ENCODE data around the gene PDSS2.
A peak's percentile ranks its signal among the peaks of the same experiment; 100 is the strongest.

PDSS2 gene

GRCh38 chr6:107460083-107460631 lies 793 bp upstream of the PDSS2 start:
- no peaks in the 10 kb centered on the region for H3K27me3 ChIP-seq (ENCODE audit: low read length)
- no peaks in the 10 kb centered on the region for H4K20me1 ChIP-seq (ENCODE audit: low read depth, low read length)
- H3K27ac ChIP-seq (ENCODE audit: low read depth, low read length), result peak overlapping the region; percentile 85
- peak overlapping the region; percentile 85 for H2AFZ ChIP-seq (ENCODE audit: low read depth, low read length, severe bottlenecking)
- H3K36me3 ChIP-seq (ENCODE audit: low read length), result no peaks in the 10 kb centered on the region
- no peaks in the 10 kb centered on the region for H3K9me3 ChIP-seq (ENCODE audit: insufficient read depth, low read length)
- peak overlapping the region; percentile 80 for H3K4me3 ChIP-seq (ENCODE audit: insufficient read depth, low read length, poor library complexity, severe bottlenecking)
- TF ChIP-seq CTCF (IDR thresholded peaks at IDR 0.05; ENCODE audit: insufficient read depth, low read length, poor library complexity, severe bottlenecking), result no peak
- no peak for TF ChIP-seq EZH2phosphoT487 (conservative IDR thresholded peaks at IDR 0.05; ENCODE audit: low read length)
- H3F3A ChIP-seq (ENCODE audit: insufficient read depth), result peaks cover 18% of the 10 kb centered on the region
- peak overlapping the region; percentile 76 for H3K9ac ChIP-seq (ENCODE audit: low read length)
- H3K9me2 ChIP-seq (replicated peaks; ENCODE audit: insufficient read depth, low read length), result no peaks in the 10 kb centered on the region
- peak overlapping the region; percentile 96 for H3K4me2 ChIP-seq (ENCODE audit: low read depth, low read length, poor library complexity, severe bottlenecking)
- H3K79me2 ChIP-seq (ENCODE audit: insufficient read depth, low read length), result peaks cover 31% of the 10 kb centered on the region

- peak overlapping the region; percentile 76 for H3K9ac ChIP-seq (ENCODE audit: low read length)
- H3K4me3 ChIP-seq (ENCODE audit: insufficient read depth, low read length, poor library complexity, severe bottlenecking), result peak overlapping the region; percentile 80
- peak overlapping the region; percentile 84 for H2AFZ ChIP-seq (ENCODE audit: low read depth, low read length, severe bottlenecking)
- no peaks in the 10 kb centered on the region for H3K36me3 ChIP-seq (ENCODE audit: low read length)
- no peaks in the 10 kb centered on the region for H3K9me3 ChIP-seq (ENCODE audit: insufficient read depth, low read length)
- no peaks in the 10 kb centered on the region for H4K20me1 ChIP-seq (ENCODE audit: low read depth, low read length)
- H3K79me2 ChIP-seq (ENCODE audit: insufficient read depth, low read length), result peaks cover 41% of the 10 kb centered on the region
- H3F3A ChIP-seq (ENCODE audit: insufficient read depth), result peaks cover 18% of the 10 kb centered on the region
- H3K4me2 ChIP-seq (ENCODE audit: low read depth, low read length, poor library complexity, severe bottlenecking), result peak overlapping the region; percentile 96
- no peaks in the 10 kb centered on the region for H3K27me3 ChIP-seq (ENCODE audit: low read length)
- TF ChIP-seq CTCF (IDR thresholded peaks at IDR 0.05; ENCODE audit: insufficient read depth, low read length, poor library complexity, severe bottlenecking), result no peak
- TF ChIP-seq EZH2phosphoT487 (conservative IDR thresholded peaks at IDR 0.05; ENCODE audit: low read length), result no peak
- peak overlapping the region; percentile 85 for H3K27ac ChIP-seq (ENCODE audit: low read depth, low read length)
- H3K9me2 ChIP-seq (replicated peaks; ENCODE audit: insufficient read depth, low read length), result no peaks in the 10 kb centered on the region
Measured at GRCh38 chr6:107458672-107459282, 587 bp downstream of the PDSS2 start.

- H3K36me3 ChIP-seq (ENCODE audit: low read length), result peaks cover 10% of the 10 kb centered on the region
- H3K4me2 ChIP-seq (ENCODE audit: low read depth, low read length, poor library complexity, severe bottlenecking), result no peak overlapping the region
- no peak overlapping the region for H3K27ac ChIP-seq (ENCODE audit: low read depth, low read length)
- peaks cover 27% of the 10 kb centered on the region; the same call in 1 of the 2 replicates for H3K9me3 ChIP-seq (ENCODE audit: insufficient read depth, low read length)
- H3K9ac ChIP-seq (ENCODE audit: low read length), result no peak overlapping the region
- H3K27me3 ChIP-seq (ENCODE audit: low read length), result no peaks in the 10 kb centered on the region
- TF ChIP-seq EZH2phosphoT487 (conservative IDR thresholded peaks at IDR 0.05; ENCODE audit: low read length), result no peak
- TF ChIP-seq CTCF (IDR thresholded peaks at IDR 0.05; ENCODE audit: insufficient read depth, low read length, poor library complexity, severe bottlenecking), result no peak
- no peak overlapping the region for H2AFZ ChIP-seq (ENCODE audit: low read depth, low read length, severe bottlenecking)
- no peak overlapping the region for H3K4me3 ChIP-seq (ENCODE audit: insufficient read depth, low read length, poor library complexity, severe bottlenecking)
- no peaks in the 10 kb centered on the region for H3K9me2 ChIP-seq (replicated peaks; ENCODE audit: insufficient read depth, low read length)
- peaks cover 24% of the 10 kb centered on the region; the same call in 1 of the 2 replicates for H3K79me2 ChIP-seq (ENCODE audit: insufficient read depth, low read length)
- H4K20me1 ChIP-seq (ENCODE audit: low read depth, low read length), result no peaks in the 10 kb centered on the region
- no peaks in the 10 kb centered on the region for H3F3A ChIP-seq (ENCODE audit: insufficient read depth)
Measured at GRCh38 chr6:107448776-107449175, 10.6 kb downstream of the PDSS2 start.

All from SU-DHL-6 (cell line).